Natural killer cell (primary cell): ENCODE measurements around the gene ZNF260. TPM values are rescaled to one million over a fixed set of nuclear protein-coding genes. Genes with fewer than 3 reads are reported as not detected.

Experiments used
- ATAC-seq, 3 donors: fragments of 150-1000 bp in 2 of 3; fragments of 200-7000 bp in 1 of 3; cut with Tn5 transposase; 1 replicate in 1 of 3; 2 replicates in 2 of 3; pipeline ENCODE4 v1.10.0; 2021; ENCODE audit warnings: mild to moderate bottlenecking in 2 of 3, moderate library complexity in 2 of 3
- DNase-seq, 2 donors: peaks; one replicate each; pipeline versions ENCODE4 v3.0.0 to v3.0.0-alpha.2; 2013 to 2021; ENCODE audit warnings: mixed read lengths in 1 of 2
- H3K27ac ChIP-seq: one replicate; pipeline ENCODE4 v1.5.1; 2013; ENCODE audit warnings: mild to moderate bottlenecking, low read length
- H3K27me3 ChIP-seq: one replicate; pipeline ENCODE4 v1.6.1; 2013; ENCODE audit warnings: low read length; ENCODE audit not compliant: control insufficient read depth, insufficient read depth
- H3K36me3 ChIP-seq: one replicate; pipeline ENCODE4 v1.6.1; 2013; ENCODE audit warnings: low read length; ENCODE audit not compliant: control insufficient read depth, insufficient read depth
- H3K4me1 ChIP-seq: one replicate; pipeline ENCODE4 v1.6.1; 2013; ENCODE audit warnings: low read length; ENCODE audit not compliant: control insufficient read depth, insufficient read depth
- H3K4me3 ChIP-seq: one replicate; pipeline ENCODE4 v1.5.1; 2013; ENCODE audit warnings: low read length
- H3K9me3 ChIP-seq: one replicate; pipeline ENCODE4 v1.6.1; 2013; ENCODE audit warnings: low read length; ENCODE audit not compliant: control insufficient read depth, insufficient read depth
- H3K27ac Mint-ChIP-seq, 2 donors: one replicate each; pipeline ENCODE4 v1.8.0; 2022; ENCODE audit warnings: mild to moderate bottlenecking in 2 of 2, mixed read lengths in 2 of 2, moderate library complexity in 1 of 2
- H3K27me3 Mint-ChIP-seq, 2 donors: one replicate each; pipeline ENCODE4 v1.8.0; 2022; ENCODE audit warnings: low read depth in 2 of 2, mixed read lengths in 2 of 2
- H3K36me3 Mint-ChIP-seq: one replicate; pipeline ENCODE4 v1.8.0; 2022; ENCODE audit warnings: mixed read lengths
- H3K4me1 Mint-ChIP-seq, 2 donors: one replicate each; pipeline ENCODE4 v1.8.0; 2022; ENCODE audit warnings: mixed read lengths in 2 of 2
- H3K4me3 Mint-ChIP-seq: one replicate; pipeline ENCODE4 v1.8.0; 2022; ENCODE audit warnings: mild to moderate bottlenecking, moderate library complexity, mixed read lengths
- H3K9me3 Mint-ChIP-seq, 2 donors: one replicate each; pipeline ENCODE4 v1.8.0; 2022; ENCODE audit warnings: mixed read lengths in 2 of 2
- WGBS: methylation state at CpG from one replicate; pipeline ENCODE4 v1.1.7; 2013; ENCODE audit warnings: missing lambda C conversion rate; ENCODE audit not compliant: insufficient coverage; 5-methylcytosine and 5-hydroxymethylcytosine counted together
- intact Hi-C: fragments of 100-400 bp; cut with micrococcal nuclease; formaldehyde crosslinking; loops from one replicate; pipeline ENCODE4 v1.14.2; 2022
- total RNA-seq, 4 donors: library from RNA; stranded (reverse); fragments of 120-200 nt in 1 of 4; gene quantifications; one replicate each; pipeline versions ENCODE4 v1.2.3 to v1.2.4, GENCODE V29; 2013 to 2022
- TF ChIP-seq, protein P1 (sequence below): fragments of 200-600 bp; IDR thresholded peaks from one replicate; pipeline ENCODE4 v1.8.0; 2022; ENCODE audit warnings: antibody characterized with exemption

The ZNF260 gene
- total RNA-seq, 3 donors from 2014 or later (not counting 1 experiment from before 2014, with no cell fraction given), result 8.0 to 9.4 (median 8.4) TPM

DNA sequence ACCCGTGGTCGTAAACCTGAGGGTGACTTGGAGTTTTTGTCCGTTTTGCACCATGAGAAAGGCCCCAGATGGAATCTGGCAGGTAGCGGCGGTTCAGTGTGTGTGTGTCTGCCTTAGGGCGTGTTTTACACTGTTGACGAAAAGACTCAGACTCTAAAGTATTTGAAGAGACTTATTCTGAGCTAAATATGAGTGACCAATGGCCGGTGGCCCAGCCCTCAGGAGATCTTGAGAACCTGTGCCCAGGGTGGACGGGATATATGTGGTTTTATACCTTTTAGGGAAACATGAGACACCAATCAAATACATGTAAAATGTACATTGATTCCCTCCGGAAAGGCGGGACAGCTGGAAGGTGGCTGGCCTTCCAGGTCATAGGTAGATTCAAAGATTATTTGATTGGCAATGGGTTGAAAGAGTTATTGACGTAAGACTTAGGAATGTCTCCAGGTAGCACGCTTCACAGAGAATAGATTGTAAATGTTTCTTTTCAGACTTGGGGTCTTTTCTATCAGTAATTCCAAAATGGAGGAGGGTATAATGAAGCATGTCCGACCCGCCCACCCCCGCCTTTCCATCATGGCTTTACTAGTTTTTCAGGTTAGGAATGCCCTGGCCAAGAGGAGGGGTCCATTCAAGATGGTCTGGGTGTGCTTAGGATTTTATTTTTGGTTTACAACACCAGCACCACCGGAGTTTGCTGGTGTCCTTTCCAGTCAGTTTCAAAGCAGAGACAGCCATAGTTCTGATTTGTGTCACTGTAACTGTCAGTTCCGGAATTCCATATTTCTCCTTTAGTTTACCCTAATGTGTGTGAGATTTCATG lies 46.0 kb upstream of the ZNF260 start:
- Mint-ChIP-seq H3K36me3 (peaks cover 3% of the 10 kb centered on the region), H3K9me3 (no peaks in the 10 kb centered on the region), H3K27me3 (no peaks in the 10 kb centered on the region), H3K27ac (peak overlapping the region; percentile 91 to 100), H3K4me3 (peak overlapping the region; percentile 89), H3K4me1 (peaks cover 36% of the 10 kb centered on the region in 2 donors)
- ATAC-seq (no peak), DNase-seq (no peak)
- intact Hi-C loops, result loop anchor here (1.0 kb wide), 3 partner anchors 31 to 92 kb away; partner anchors contain the start of genes ZNF260, ZNF382 and ZNF461
- TF ChIP-seq, protein P1, sequence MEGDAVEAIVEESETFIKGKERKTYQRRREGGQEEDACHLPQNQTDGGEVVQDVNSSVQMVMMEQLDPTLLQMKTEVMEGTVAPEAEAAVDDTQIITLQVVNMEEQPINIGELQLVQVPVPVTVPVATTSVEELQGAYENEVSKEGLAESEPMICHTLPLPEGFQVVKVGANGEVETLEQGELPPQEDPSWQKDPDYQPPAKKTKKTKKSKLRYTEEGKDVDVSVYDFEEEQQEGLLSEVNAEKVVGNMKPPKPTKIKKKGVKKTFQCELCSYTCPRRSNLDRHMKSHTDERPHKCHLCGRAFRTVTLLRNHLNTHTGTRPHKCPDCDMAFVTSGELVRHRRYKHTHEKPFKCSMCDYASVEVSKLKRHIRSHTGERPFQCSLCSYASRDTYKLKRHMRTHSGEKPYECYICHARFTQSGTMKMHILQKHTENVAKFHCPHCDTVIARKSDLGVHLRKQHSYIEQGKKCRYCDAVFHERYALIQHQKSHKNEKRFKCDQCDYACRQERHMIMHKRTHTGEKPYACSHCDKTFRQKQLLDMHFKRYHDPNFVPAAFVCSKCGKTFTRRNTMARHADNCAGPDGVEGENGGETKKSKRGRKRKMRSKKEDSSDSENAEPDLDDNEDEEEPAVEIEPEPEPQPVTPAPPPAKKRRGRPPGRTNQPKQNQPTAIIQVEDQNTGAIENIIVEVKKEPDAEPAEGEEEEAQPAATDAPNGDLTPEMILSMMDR, result no peak
- 39% methylated on average over 17 of the region's 18 CpGs for WGBS
- H3K9me3 ChIP-seq, result no peaks in the 10 kb centered on the region
- H3K27ac ChIP-seq, result peak overlapping the region; percentile 86
- peak overlapping the region; percentile 83 for H3K4me3 ChIP-seq
- peaks cover 17% of the 10 kb centered on the region for H3K4me1 ChIP-seq
- peaks cover 5% of the 10 kb centered on the region for H3K36me3 ChIP-seq
- H3K27me3 ChIP-seq, result no peaks in the 10 kb centered on the region

DNA sequence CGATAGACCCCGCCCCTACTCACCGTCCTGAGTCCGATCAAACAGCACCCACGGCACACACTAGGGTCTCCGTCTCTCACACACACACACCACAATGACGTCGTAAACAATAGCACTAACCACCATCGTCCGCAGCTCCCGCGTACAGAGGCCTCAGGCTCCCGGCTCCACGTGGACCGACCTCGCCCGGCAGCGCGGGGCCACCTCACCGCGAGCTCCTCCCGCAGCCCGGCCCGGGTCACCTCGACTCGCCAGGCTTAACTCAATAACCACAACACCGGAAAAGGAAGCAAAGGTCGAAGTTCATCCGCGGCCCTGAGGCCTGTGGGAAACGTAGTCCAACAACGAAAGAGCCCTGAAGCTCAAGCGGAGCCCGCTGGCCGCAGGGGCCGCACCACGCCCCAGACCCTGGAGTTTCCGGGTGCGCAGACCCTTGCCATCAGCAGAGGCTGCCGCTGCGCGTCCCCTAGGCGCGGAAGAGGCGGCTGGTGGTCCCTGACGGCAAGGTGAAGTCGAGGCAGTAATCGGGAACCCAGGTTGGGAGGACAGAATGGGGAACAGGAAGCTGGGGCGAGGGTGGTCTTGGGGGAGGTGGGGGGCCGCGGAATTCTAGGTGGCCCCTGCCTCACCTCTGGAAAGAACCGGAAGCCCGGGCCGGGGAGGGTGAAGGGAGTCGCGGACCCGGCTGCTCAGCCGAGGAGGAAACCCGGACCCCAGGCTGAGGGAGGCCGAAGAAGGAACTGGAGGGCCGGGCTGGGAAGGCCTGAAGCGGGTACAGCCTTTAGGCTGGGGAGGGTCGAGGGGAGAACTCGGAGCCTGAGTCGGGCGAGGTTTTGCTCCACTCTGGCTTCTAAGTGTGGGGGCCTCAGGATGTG lies 45.2 kb upstream of the ZNF260 start, which contains the start of gene ZNF529:
TSS of gene ZNF529 (minus strand) at position 273 of the 875 bp plus-strand sequence. CDS start 946 bp downstream, outside the sequence.
- no peaks in the 10 kb centered on the region for H3K9me3 Mint-ChIP-seq
- TF ChIP-seq, protein P1, result no peak
- Histone ChIP-seq H3K36me3 (peaks cover 3% of the 10 kb centered on the region), H3K4me3 (peak within 1 kb of the TSS; percentile 83), H3K27ac (peak within 1 kb of the TSS; percentile 86), H3K27me3 (no peaks in the 10 kb centered on the region), H3K4me1 (peaks cover 17% of the 10 kb centered on the region), H3K9me3 (no peaks in the 10 kb centered on the region)
- peak within 1 kb of the TSS; percentile 91 to 100 for H3K27ac Mint-ChIP-seq
- DNase-seq (peak; percentile 88 to 95), ATAC-seq (peak; percentile 90 to 97 (median 90))
- intact Hi-C loops, result loop anchor here (1.0 kb wide), 3 partner anchors 32 to 93 kb away; partner anchors contain the start of genes ZNF260, ZNF382 and ZNF461
- peaks cover under 1% of the 10 kb centered on the region for H3K36me3 Mint-ChIP-seq
- peak within 1 kb of the TSS; percentile 89 for H3K4me3 Mint-ChIP-seq
- H3K4me1 Mint-ChIP-seq, result peaks cover 36% of the 10 kb centered on the region in 2 donors
- no peaks in the 10 kb centered on the region for H3K27me3 Mint-ChIP-seq
- WGBS, result under 1% methylated on average over 66 of the region's 66 CpGs

DNA sequence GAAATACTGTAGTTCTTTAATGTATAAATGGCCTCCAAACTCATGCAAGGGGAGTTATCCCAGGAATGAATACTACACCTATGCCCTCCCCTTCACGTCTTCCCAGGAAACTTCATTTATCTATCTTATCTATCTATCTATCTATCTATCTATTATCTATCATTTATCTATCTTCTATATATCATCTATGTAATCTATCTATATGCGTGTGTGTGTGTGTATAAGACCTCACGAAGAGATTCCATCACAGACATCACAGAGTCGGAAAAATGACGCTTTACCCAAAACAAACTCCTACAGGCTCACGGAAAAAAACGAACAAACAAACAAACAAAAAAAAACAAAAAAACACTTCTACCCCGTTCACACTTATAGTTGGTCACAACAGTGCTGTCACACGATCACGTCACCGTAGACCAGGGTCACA lies 44.5 kb upstream of the ZNF260 start:
- ATAC-seq (no peak), DNase-seq (peak in 1 of 2 donors; percentile 35)
- H3K4me1 Mint-ChIP-seq, result peaks cover 36 to 41% of the 10 kb centered on the region in 2 donors
- intact Hi-C loops, result loop anchor here (1.0 kb wide), 4 partner anchors 33 to 94 kb away; partner anchors contain the start of genes ZNF260, ZNF382, ZNF461 and ZNF566
- H3K9me3 Mint-ChIP-seq, result no peaks in the 10 kb centered on the region
- Histone ChIP-seq H3K36me3 (peaks cover 3% of the 10 kb centered on the region), H3K4me3 (peak overlapping the region; percentile 83), H3K27me3 (no peaks in the 10 kb centered on the region), H3K9me3 (no peaks in the 10 kb centered on the region), H3K27ac (peak overlapping the region; percentile 86), H3K4me1 (peaks cover 17% of the 10 kb centered on the region)
- TF ChIP-seq, protein P1, result no peak
- no peaks in the 10 kb centered on the region for H3K27me3 Mint-ChIP-seq
- WGBS, result 1% methylated on average over 8 of the region's 11 CpGs
- H3K4me3 Mint-ChIP-seq, result peak overlapping the region; percentile 89
- peak overlapping the region; percentile 91 to 100 for H3K27ac Mint-ChIP-seq
- H3K36me3 Mint-ChIP-seq, result peaks cover 7% of the 10 kb centered on the region
